HepG2 (cell line): ENCODE data around the gene ETFB. TPM values are rescaled to one million over a fixed set of nuclear protein-coding genes. Genes with fewer than 3 reads are reported as not detected.

Experiments
- ATAC-seq: fragments of 200-7000 bp; cut with Tn5 transposase; 3 replicates; pipeline ENCODE4 v1.9.1; 2020; ENCODE audit warnings: mild to moderate bottlenecking, moderate library complexity
- BruUV-seq: library from RNA; stranded (reverse); fragments of 400-500 nt; replicated peaks from 2 replicates; lab custom pipeline; 2021; lab: Mats Ljungman, UMichigan
- CTCF ChIA-PET: fragments of 300-600 bp; formaldehyde crosslinking; extraction: SDS; loops from one replicate; lab custom pipeline; 2021; ENCODE audit warnings: low total read pairs, inconsistent platforms, low intra/inter-chr PET ratio; lab: Yijun Ruan, JAX
- POLR2A ChIA-PET: fragments of 350-600 bp; sonication (Branson Sonifier 250); formaldehyde crosslinking; loops from one replicate; lab custom pipeline; 2020; ENCODE audit warnings: antibody characterized with exemption, inconsistent platforms; lab: Yijun Ruan, JAX
- DNase-seq: peaks from one replicate; pipeline ENCODE4 v3.0.0-alpha.2; 2015; ENCODE audit warnings: low spot score
- FAIRE-seq: peaks from 3 replicates; lab custom pipeline; 2011; peaks lifted over from hg19 to GRCh38; lab: Jason Lieb, UNC
- H2AFZ ChIP-seq: one replicate; pipeline ENCODE4 v1.6.1; 2011; ENCODE audit warnings: low read length, inconsistent platforms
- H3K27ac ChIP-seq: fragments of 300-600 bp; 3 replicates; pipeline ENCODE4 v1.8.0; 2011; ENCODE audit warnings: mixed run types, mild to moderate bottlenecking, mixed read lengths, low read length, inconsistent platforms; ENCODE audit not compliant: insufficient read depth; ENCODE audit errors: extremely low read length
- H3K27me3 ChIP-seq, 2 experiments: fragments of 200-600 bp in 1 of 2; 2 replicates in 1 of 2; 3 replicates in 1 of 2; pipeline versions ENCODE4 v1.6.0 to v1.8.0; 2011; ENCODE audit warnings: low read length in 2 of 2, mild to moderate bottlenecking in 2 of 2, moderate library complexity in 2 of 2, inconsistent platforms in 1 of 2; ENCODE audit not compliant: insufficient read depth in 2 of 2, control insufficient read depth in 1 of 2
- H3K36me3 ChIP-seq, 2 experiments: fragments of 200-600 bp in 1 of 2; replicated peaks in 1 of 2; 2 replicates in 1 of 2; 3 replicates in 1 of 2; pipeline versions ENCODE4 v1.5.1 to v1.8.0; 2011; ENCODE audit warnings: low read length in 2 of 2, inconsistent platforms in 1 of 2; ENCODE audit not compliant: insufficient read depth in 2 of 2, control insufficient read depth in 1 of 2
- H3K4me1 ChIP-seq: 2 replicates; pipeline ENCODE4 v1.5.1; 2012; ENCODE audit warnings: low read length, inconsistent platforms; ENCODE audit not compliant: insufficient read depth
- H3K4me2 ChIP-seq: 2 replicates; pipeline ENCODE4 v1.6.0; 2011; ENCODE audit warnings: low read depth, low read length, inconsistent platforms
- H3K4me3 ChIP-seq, 3 experiments: fragments of 200-600 bp in 1 of 3; sonication (generic), shearing (Covaris generic) in 1 of 3; replicated peaks in 1 of 3; 2 replicates each; pipeline ENCODE4 v1.5.1; 2011 to 2016; ENCODE audit warnings: low read length in 3 of 3, inconsistent platforms in 2 of 3, low read depth in 2 of 3, mild to moderate bottlenecking in 2 of 3, control low read depth in 1 of 3, mixed read lengths in 1 of 3; ENCODE audit not compliant: insufficient read depth in 1 of 3
- H3K79me2 ChIP-seq: one replicate; pipeline ENCODE4 v1.6.1; 2011; ENCODE audit warnings: low read length, inconsistent platforms; ENCODE audit not compliant: insufficient read depth
- H3K9ac ChIP-seq: 2 replicates; pipeline ENCODE4 v1.6.0; 2011; ENCODE audit warnings: mild to moderate bottlenecking, low read depth, low read length, inconsistent platforms; ENCODE audit not compliant: insufficient read depth
- H3K9me3 ChIP-seq: 2 replicates; pipeline ENCODE4 v1.5.1; 2012; ENCODE audit warnings: mild to moderate bottlenecking, low read length
- H4K20me1 ChIP-seq: 2 replicates; pipeline ENCODE4 v1.6.0; 2011; ENCODE audit warnings: inconsistent platforms, mild to moderate bottlenecking, low read length, moderate library complexity; ENCODE audit not compliant: insufficient read depth
- AGO1 ChIP-seq: fragments of 200-400 bp; formaldehyde crosslinking; IDR thresholded peaks from 2 replicates; pipeline ENCODE4 v1.6.1; 2017; ENCODE audit warnings: mild to moderate bottlenecking, low read depth, low read length, moderate library complexity; ENCODE audit not compliant: poor library complexity, severe bottlenecking
- DMAP1 ChIP-seq: IDR thresholded peaks from 2 replicates; pipeline ENCODE4 v1.6.1; 2016
- GATAD1 ChIP-seq: IDR thresholded peaks from 2 replicates; pipeline ENCODE4 v1.6.1; 2016; ENCODE audit warnings: missing genetic modification reagents, missing compliant biosample characterization
- HMG20B ChIP-seq: conservative IDR thresholded peaks from 2 replicates; pipeline ENCODE4 v1.6.1; 2016; ENCODE audit warnings: missing genetic modification reagents, missing compliant biosample characterization
- MATR3 ChIP-seq: sonication (generic); formaldehyde crosslinking; IDR thresholded peaks from 2 replicates; pipeline ENCODE4 v1.4.0; 2020; ENCODE audit warnings: missing genetic modification reagents
- SIN3B ChIP-seq: fragments of 150-350 bp; IDR thresholded peaks from 2 replicates; pipeline ENCODE4 v1.6.1; 2014; ENCODE audit warnings: low read length
- SMAD3 ChIP-seq: sonication (generic); formaldehyde crosslinking; IDR thresholded peaks from 2 replicates; pipeline ENCODE4 v1.4.0; 2020; ENCODE audit warnings: missing genetic modification reagents
- SP2 ChIP-seq: sonication (generic); formaldehyde crosslinking; IDR thresholded peaks from 2 replicates; pipeline ENCODE4 v1.5.1; 2020; ENCODE audit warnings: mild to moderate bottlenecking, missing genetic modification reagents
- SRY ChIP-seq: sonication (generic); formaldehyde crosslinking; IDR thresholded peaks from 2 replicates; pipeline ENCODE4 v1.8.0; 2022; ENCODE audit warnings: mild to moderate bottlenecking, missing genetic modification reagents
- STAT5B ChIP-seq: sonication (generic); formaldehyde crosslinking; IDR thresholded peaks from 2 replicates; pipeline ENCODE4 v1.4.0; 2020; ENCODE audit warnings: missing genetic modification reagents
- ZBTB20 ChIP-seq: sonication (generic); formaldehyde crosslinking; IDR thresholded peaks from 2 replicates; pipeline ENCODE4 v1.8.1; 2023; ENCODE audit warnings: missing genetic modification reagents, low read depth, mild to moderate bottlenecking, borderline replicate concordance
- ZNF138 ChIP-seq: sonication (generic); formaldehyde crosslinking; IDR thresholded peaks from 2 replicates; pipeline ENCODE4 v1.5.0; 2020; ENCODE audit warnings: mild to moderate bottlenecking, low read depth, missing genetic modification reagents
- ZNF180 ChIP-seq: sonication (generic); formaldehyde crosslinking; IDR thresholded peaks from 2 replicates; pipeline ENCODE4 v1.4.0; 2020; ENCODE audit warnings: low read depth, missing genetic modification reagents, borderline replicate concordance
- ZNF207 ChIP-seq: fragments of 450-650 bp; IDR thresholded peaks from 2 replicates; pipeline ENCODE4 v1.6.1; 2016; ENCODE audit warnings: antibody characterized with exemption, borderline replicate concordance
- ZNF703 ChIP-seq: sonication (generic); formaldehyde crosslinking; IDR thresholded peaks from 2 replicates; pipeline ENCODE4 v1.5.1; 2020; ENCODE audit warnings: missing genetic modification reagents, mild to moderate bottlenecking, moderate library complexity, borderline replicate concordance
- WGBS: methylation state at CpG from one replicate; pipeline ENCODE4 v1.1.6; 2017; ENCODE audit warnings: low lambda C conversion rate; 5-methylcytosine and 5-hydroxymethylcytosine counted together
- in situ Hi-C: cut with HindIII; loops from 2 replicates; pipeline ENCODE4 v1.10.0; 2017; ENCODE audit warnings: low pct_unique_long_range_greater_than_20kb; ENCODE audit not compliant: extremely low pct_ligation_motif_present
- intact Hi-C: fragments of 100-400 bp; cut with micrococcal nuclease; formaldehyde crosslinking; loops from one replicate; pipeline ENCODE4 v1.10.0; 2022; ENCODE audit not compliant: unreplicated experiment
- polyA plus RNA-seq, 8 experiments: library from polyadenylated mRNA; depleted of rRNA in 3 of 8; stranded (reverse) in 7 of 8; unstranded in 1 of 8; fragments of >200 nt; fragmentation: Illumina TruSeq in 4 of 8; extraction: Trizol in 4 of 8; gene quantifications; 2 replicates each; pipeline versions ENCODE4 v1.2.1 to v1.2.3, GENCODE V29; 2011 to 2016; ENCODE audit warnings: low read depth in 4 of 8, missing spikeins in 1 of 8, mixed read lengths in 1 of 8; ENCODE audit not compliant: insufficient read depth in 1 of 8
- total RNA-seq, 5 experiments: library from RNA; depleted of rRNA; stranded (reverse); fragments of >200 nt; fragmentation: Illumina TruSeq; extraction: Trizol; gene quantifications; 2 replicates each; pipeline ENCODE4 v1.2.3, GENCODE V29; 2016; ENCODE audit warnings: low read depth in 1 of 5
- TF ChIP-seq, protein P1 (sequence below): sonication (generic); formaldehyde crosslinking; IDR thresholded peaks from 2 replicates; pipeline ENCODE4 v1.5.1; 2020; ENCODE audit warnings: missing genetic modification reagents, mild to moderate bottlenecking, borderline replicate concordance
- TF ChIP-seq, protein P2 (sequence below): sonication (generic); formaldehyde crosslinking; IDR thresholded peaks from 2 replicates; pipeline ENCODE4 v1.5.1; 2020; ENCODE audit warnings: missing genetic modification reagents, mild to moderate bottlenecking, borderline replicate concordance

ETFB gene
- total and polyA plus RNA-seq, 2 of the 13 experiments (the other 11 are each of a cell fraction or from before 2014, with no cell fraction given): 678 to 1,314 TPM

DNA sequence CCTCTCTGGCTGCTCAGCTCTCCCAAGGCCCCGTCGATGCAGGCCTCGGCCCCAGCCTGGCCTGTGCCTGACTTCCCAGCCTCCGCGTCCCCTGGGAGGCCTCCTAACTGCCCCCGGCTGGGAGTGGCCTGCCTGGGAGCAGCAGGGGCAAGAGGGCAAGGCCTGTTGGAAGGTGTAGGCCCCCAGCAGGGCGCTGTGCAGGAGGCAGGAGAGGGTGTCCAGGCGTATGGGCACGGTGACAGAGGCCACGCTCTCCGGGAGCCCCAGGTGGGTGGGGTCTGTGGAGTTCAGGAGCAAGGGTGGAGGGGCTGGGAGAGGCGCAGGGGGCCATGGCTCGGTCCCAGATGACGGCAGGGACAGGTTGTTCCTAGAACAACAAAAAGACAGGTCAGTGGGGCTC lies 23.0 kb upstream of the ETFB start:
- no TSS peak for BruUV-seq
- Histone ChIP-seq H3K4me2 (peak overlapping the region; percentile 73), H3K27ac (peak overlapping the region; percentile 29), H3K27me3 (peaks cover 0 to 2% of the 10 kb centered on the region in 2 experiments; a peak in 1 of 5 replicates), H3K9ac (peak overlapping the region; percentile 59), H3K36me3 (no peaks in the 10 kb centered on the region), H2AFZ (peak overlapping the region; percentile 62), H3K4me3 (peak overlapping the region; percentile 41 to 62 (median 56); a peak in 5 of 6 replicates), H3K79me2 (no peaks in the 10 kb centered on the region), H3K9me3 (no peaks in the 10 kb centered on the region), H4K20me1 (no peaks in the 10 kb centered on the region), H3K4me1 (peaks cover 52% of the 10 kb centered on the region)
- in situ Hi-C loops: no loop called here
- FAIRE-seq: no peak
- CTCF ChIA-PET: no interaction called here
- DNase-seq: peak; percentile 37
- POLR2A ChIA-PET: interaction anchor here (0.7 to 4.1 kb wide), 8 partner anchors 9 to 49 kb away, joined by 4 to 30 read pairs (median 7); partner anchors contain the start of genes ETFB and NKG7
- ATAC-seq: peak; percentile 84
- intact Hi-C loops: no loop called here
- WGBS: 0% methylated on average over 4 of the region's 14 CpGs
- TF ChIP-seq, protein P1, sequence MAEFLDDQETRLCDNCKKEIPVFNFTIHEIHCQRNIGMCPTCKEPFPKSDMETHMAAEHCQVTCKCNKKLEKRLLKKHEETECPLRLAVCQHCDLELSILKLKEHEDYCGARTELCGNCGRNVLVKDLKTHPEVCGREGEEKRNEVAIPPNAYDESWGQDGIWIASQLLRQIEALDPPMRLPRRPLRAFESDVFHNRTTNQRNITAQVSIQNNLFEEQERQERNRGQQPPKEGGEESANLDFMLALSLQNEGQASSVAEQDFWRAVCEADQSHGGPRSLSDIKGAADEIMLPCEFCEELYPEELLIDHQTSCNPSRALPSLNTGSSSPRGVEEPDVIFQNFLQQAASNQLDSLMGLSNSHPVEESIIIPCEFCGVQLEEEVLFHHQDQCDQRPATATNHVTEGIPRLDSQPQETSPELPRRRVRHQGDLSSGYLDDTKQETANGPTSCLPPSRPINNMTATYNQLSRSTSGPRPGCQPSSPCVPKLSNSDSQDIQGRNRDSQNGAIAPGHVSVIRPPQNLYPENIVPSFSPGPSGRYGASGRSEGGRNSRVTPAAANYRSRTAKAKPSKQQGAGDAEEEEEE: no peak
- no peak for TF ChIP-seq ZNF138
- no peak for TF ChIP-seq SMAD3
- no peak for TF ChIP-seq ZBTB20 (CRISPR knock-in tag)
- peak; percentile 50; the same call in 1 of the 2 replicates for TF ChIP-seq DMAP1 (CRISPR knock-in tag)
- no peak for TF ChIP-seq HMG20B (CRISPR knock-in tag)
- no peak for TF ChIP-seq SRY (CRISPR knock-in tag)
- TF ChIP-seq ZNF207: no peak
- TF ChIP-seq SP2 (CRISPR knock-in tag): no peak
- peak; percentile 28 for TF ChIP-seq AGO1
- no peak for TF ChIP-seq SIN3B
- TF ChIP-seq STAT5B (CRISPR knock-in tag): no peak
- no peak for TF ChIP-seq ZNF180 (CRISPR knock-in tag)
- 0 out of 2 replicates have a peak, but pooled peaks have one; percentile 11 for TF ChIP-seq GATAD1 (CRISPR knock-in tag)
- TF ChIP-seq, protein P2, sequence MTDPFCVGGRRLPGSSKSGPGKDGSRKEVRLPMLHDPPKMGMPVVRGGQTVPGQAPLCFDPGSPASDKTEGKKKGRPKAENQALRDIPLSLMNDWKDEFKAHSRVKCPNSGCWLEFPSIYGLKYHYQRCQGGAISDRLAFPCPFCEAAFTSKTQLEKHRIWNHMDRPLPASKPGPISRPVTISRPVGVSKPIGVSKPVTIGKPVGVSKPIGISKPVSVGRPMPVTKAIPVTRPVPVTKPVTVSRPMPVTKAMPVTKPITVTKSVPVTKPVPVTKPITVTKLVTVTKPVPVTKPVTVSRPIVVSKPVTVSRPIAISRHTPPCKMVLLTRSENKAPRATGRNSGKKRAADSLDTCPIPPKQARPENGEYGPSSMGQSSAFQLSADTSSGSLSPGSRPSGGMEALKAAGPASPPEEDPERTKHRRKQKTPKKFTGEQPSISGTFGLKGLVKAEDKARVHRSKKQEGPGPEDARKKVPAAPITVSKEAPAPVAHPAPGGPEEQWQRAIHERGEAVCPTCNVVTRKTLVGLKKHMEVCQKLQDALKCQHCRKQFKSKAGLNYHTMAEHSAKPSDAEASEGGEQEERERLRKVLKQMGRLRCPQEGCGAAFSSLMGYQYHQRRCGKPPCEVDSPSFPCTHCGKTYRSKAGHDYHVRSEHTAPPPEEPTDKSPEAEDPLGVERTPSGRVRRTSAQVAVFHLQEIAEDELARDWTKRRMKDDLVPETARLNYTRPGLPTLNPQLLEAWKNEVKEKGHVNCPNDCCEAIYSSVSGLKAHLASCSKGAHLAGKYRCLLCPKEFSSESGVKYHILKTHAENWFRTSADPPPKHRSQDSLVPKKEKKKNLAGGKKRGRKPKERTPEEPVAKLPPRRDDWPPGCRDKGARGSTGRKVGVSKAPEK (CRISPR knock-in tag): no peak
- no peak for TF ChIP-seq ZNF703 (CRISPR knock-in tag)
- no peak for TF ChIP-seq MATR3 (CRISPR knock-in tag)
